Inferior parietal cortex (tissue), 1 donor: ENCODE data around the gene PEX14.
"Not testable (repeated sequence)": the region's sequence is repeated elsewhere in the genome, so short reads cannot be mapped to it uniquely, and the experiment has no call there.

Experiments
- DNase-seq: peaks from one replicate; pipeline ENCODE4 v3.0.0-alpha.2; 2016; ENCODE audit errors: extremely low spot score

The PEX14 gene

DNA sequence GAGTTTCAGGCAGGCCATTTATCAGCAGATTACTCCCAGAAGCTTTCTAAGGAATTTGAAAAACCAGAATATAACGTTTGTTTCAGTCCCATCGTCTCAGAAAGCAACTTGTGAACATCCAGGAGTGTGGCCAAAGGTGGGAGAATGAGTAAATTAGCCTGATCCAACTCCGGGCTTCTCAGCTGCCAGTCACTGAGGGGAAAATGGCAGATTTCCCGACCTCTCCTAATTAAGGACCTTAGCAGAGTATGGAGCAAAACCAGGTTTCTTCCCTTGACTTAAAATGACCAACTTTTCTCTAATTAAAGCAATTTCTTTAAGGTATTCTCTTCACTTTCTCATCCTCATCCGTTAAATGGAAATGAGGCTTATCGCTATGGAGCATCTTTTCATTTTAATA is 23.9 kb upstream of the PEX14 start:
- no peak for DNase-seq

DNA sequence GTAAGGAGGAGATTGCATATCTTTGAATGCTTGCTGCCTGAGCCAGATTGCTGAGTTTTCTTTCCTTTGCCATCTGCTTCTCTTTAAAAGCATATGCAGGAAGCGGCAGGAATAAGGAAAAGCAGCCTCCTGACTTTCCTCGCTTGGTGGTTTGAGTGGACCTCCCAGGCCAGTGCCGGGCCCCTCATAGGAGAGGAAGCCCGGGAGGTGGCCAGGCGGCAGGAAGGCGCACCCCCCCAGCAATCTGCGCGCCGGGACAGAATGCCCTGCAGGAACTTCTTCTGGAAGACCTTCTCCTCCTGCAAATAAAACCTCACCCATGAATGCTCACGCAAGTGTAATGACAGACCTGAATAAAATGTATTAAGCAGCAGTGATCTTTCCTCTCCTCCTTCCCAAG is 23.5 kb upstream of the PEX14 start:
- no peak for DNase-seq

DNA sequence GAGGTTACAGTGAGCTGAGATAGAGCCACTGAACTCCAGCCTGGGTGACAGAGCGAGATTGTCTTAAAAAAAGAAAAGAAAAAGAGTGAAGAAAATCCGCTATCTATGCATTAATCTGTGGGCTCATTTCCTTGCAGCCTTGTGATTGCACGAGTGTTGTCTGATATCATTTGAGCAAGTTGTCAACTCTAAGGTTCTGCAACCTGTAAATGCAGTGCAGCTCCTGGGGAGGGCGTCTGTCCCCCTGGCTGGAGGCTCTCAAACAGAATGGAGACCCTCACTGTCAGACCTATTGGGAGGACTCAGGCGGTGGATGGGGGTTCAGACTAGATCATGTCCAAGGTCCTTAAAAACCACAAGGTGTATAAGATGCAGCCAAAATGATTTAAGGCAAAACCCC is 18.7 kb upstream of the PEX14 start:
- DNase-seq, result no peak

DNA sequence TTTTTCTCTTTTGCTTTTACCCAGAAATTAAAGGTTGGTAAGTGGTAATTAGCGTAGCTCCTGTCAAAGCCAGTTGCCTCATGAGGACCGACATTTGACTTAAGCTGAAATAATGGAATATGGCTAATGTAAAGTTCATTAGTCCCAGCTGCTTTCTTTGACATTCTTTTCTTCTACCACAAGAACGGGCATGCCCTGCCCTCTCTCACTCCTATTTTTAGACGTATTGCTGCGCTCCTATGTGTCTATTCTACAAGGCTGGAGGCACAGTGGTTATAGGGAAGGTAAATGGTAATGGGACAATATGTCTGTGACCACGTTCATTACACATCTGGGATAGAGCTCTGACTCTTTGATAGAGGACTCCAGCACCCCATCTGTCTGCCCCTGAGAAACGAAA is 18.1 kb upstream of the PEX14 start:
- no peak for DNase-seq

DNA sequence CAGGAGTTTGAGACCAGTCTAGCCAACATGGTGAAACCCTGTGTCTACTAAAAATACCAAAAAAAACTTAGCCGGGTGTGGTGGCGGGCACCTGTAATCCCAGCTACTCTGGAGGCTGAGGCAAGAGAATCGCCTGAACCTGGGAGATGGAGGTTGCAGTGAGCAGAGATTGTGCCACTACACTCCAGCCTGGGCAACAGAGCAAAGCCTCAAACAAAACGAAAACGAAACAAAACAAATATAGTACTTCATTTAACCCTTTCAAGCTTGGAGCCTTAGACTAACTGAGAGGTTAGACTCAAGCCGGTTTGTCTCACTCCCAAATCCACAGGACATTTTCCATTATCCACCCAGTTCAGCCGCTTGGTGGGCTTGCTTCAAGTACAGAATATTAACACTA is 17.3 kb upstream of the PEX14 start:
- not testable (repeated sequence) for DNase-seq

DNA sequence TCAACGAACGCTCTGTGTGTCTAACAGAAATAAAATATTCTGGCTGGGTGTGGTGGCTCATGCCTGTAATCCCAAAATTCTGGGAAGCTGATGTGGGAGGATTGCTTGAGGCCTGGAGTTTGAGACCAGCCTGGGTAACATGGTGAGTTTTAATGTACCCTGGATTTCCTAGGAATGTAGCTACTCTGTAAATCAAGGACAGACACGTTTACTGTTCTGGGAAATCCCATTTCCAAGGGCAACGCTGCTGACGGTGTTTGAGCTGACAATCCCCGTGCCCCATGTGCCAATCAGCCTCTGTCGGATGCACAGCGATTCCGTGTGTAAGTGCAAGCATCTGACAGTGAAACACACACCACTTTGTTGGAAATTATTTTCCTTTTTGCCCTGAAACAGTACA is 16.9 kb upstream of the PEX14 start:
- DNase-seq, result no peak

DNA sequence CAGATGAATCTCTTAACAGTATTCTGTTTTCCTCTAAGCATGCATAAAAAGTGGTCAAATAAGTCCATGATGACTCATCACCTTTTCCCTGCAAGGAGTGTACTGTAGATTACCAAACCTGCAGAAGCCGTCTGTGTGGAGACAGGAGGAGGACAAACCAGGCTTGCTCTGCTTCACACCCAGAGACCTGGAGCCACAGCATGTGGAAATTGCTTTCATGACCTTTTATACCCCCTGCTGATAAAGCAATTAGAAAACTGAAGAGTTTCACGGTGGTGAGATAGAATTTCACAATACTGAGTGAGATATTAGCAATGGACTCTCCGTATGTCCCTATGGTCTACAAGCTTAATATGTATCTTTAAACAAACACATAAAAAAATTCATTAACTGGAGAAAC is 15.6 kb upstream of the PEX14 start:
- no peak for DNase-seq

DNA sequence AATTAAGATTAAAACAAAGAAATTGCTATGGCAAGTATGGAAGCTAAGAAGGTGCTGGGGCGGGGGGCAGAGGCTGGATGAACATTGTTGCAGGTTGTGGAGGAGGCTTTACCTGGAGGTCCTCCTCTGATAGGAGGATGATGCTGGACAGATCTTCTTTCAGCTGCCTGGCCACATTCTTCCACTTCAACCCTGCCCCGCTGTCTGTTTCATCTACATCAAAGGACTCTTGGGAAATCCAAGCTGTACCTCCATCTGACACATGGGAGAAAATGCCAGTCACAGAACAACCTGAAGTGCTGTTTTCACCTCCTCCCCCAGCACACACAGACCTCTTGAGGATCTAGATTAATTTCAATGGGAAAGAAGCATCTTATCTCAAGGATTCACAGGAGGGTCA is 7.7 kb upstream of the PEX14 start:
- DNase-seq, result no peak

DNA sequence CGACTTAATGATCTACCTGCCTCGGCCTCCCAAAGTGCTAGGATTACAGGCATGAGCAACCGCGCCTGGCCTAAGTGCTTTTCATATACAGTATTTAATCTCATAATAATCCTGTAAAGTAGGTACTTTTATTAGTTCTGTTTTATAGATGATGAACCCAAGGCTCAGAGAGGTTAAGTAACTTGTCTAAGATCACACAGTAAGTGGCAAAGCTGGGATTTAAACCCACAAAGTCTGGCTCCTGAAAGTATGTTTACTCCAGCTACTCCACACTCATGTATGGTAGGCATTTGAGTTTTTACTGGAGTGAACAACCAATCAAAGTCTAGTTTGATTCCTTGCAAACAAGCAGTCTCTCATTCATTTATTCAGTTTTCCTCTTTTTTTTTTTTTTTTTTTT is 4.7 kb upstream of the PEX14 start:
- no peak for DNase-seq

DNA sequence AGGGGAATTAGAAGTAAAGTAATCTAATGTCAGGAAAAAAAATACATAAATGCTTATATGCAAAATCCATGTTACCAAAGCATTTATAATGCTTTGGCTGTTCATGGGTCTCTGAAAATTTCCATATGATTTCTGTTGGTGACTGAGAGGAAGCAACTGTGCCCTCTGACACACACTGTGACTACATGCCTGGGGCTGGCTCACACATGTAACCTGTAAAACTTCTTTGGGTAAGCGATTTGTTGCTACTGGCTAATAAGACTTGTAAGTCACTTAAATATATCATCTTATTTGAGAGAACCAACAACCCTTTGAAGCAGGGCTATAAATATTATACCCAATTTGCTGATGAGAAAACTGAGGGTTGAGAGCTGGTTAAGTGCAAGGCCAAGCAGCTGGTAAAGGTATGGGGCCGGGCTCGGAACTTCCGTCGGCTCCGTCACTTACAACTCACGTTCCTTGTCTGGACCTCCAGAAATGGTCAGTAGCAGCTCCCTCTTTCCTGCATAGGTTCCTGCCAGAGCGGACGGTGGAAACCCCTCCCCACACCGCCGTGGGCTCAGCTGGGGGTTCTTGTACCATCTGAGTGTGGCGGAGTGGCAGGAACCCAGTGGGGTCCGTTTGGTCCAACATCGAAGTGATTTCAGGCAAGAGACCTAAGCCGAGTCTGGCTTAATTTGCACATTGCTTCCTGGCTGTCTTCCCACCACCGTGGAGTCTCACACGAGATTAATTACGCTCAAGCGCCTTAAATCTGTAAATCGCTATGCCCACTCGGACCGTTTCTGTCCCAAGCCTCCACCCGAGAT is 3.1 kb upstream of the PEX14 start:
- DNase-seq, result no peak

DNA sequence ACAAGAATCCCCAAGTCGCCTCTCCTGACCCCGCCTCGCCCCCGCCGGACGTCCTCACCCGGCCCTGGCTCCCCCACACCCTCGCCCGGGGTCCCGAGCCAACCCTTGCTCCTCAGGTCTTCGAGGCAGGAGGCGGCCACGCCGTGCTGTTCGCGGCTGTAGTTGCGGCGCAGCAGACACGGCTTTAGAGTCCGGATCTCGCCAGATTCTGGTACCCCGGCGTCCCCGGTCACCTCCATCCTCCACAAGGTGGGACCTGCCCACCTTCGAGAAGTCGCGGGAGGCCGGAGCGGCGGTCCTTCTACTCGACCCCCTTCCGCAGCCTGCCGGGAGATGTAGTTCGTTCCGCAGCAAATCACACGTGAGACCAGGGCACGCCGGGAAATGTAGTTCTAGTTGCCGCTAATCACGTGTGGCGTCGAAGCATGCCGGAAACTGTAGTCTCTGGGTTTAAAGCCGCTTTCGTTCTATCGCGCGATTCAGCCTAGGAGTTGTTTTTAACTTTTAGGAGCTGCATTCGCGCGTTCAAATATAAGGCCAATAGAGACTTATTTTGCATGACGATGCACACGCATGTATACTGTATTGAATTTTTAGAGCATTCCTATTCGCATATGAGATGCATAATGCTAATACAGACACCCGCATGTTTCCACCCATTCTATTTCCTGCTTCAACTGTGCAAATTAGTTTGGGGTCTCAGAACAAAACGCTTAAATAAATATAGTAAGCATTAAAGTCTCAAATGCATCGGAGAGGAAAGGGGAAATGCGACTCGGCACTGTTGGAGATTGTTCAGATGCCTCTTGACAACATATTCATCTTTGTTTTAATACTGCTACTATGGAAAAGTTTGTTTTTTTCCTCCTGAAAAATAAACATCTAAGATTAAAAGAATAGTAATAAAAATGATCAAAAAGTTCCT is 2.3 kb upstream of the PEX14 start, which contains the start of gene DFFA:
Gene DFFA (minus strand): TSS at position 310 of the 925 bp plus-strand sequence. CDS start 71 bp downstream, at position 239.
- peak; percentile 98 for DNase-seq

DNA sequence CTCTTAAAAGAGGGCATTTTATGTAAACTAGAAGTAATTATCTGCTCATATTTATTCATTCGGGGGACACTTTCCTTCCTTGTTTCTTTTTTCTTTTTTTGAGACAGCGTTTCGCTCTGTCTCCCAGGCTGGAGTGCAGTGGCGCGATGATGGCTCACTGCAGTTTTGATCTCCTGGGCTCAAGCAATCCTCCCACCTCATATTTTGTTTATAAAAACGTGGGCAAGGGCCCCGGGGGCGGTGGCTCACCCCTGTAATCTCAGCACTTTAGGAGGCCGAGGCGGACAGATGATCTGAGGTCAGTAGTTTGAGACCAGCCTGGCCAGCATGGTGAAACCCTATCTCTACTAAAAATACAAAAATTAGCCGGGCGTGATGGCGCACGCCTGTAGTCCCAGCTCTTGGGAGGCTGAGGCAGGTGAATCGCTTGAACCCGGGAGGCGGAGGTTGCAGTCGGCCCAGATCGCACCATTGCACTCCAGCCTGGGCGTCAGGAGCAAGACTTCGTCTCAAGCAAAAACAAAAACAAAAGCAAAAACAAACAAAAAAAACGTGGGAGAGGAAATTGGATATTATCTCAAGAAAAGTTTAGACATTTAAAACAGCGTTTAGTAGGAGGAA is 1.5 kb upstream of the PEX14 start:
- DNase-seq, result no peak

DNA sequence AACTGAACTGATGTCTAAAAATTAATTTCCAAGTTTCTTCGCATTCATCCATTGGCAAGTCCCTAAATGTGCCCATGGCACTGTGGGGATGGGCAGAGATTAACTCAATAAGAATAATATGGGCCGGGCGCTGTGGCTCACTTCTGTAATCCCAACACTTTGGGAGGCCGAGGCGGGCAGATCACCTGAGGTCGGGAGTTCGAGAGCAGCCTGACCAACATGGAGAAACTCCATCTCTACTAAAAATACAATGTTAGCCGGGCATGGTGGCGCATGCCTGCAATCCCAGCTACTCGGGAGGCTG is 489 bp upstream of the PEX14 start:
- DNase-seq, result not testable (repeated sequence)

DNA sequence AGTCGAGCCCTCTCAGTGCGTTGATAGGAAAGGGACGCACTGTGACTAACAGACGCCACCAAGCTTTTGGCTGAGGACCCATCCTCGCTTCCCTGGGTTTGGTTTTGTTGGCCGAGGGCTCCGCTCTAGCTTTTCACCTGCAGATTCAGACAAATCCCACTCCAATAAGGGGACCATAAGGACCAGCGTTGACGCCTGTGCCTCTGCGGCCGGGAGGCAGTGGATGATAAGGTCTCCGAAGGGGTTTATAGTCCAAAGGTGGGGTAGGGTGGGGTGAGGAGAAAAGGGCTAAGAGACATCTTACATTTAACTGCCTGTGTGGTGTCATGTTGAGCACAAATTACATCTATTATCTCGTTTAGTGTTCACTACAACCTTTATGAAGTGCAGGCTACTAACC is 760 bp downstream of the PEX14 start:
- no peak for DNase-seq

DNA sequence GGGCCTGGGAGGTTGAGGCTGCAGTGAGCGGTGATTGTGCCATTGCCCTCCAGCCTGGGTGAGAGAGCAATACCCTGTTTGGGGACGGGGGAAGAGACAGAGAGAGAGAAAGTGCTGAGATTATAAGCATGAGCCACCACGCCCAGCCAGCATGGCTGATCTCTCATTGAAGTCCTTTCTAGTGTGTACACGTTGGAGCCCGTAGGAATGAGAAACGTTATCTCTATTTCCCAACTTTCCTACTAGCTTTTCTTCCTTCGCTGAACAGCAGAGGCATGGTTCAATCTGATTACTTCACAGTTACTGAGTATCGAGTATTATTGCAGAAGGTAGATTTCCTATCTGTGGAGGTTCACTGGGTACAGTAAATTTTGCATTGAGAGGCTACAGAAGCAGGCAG is 4.5 kb downstream of the PEX14 start:
- no peak for DNase-seq

DNA sequence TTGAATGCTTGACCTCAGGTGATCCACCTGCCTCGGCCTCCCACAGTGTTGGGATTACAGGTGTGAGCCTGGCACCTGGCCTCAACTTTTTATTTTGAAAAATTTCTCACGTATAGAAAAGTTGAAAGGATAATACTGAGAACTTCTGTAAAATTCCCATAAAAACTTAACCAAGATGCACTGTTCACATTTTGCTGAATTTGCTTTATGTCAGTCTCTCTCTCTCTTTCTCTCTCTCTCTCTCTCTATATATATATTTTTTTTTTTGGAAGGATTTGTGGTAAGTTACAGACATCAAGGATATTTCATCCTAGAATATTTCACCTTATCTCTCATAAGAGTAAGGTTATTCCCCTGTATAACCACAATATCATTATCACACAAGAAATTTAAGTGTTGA is 5.9 kb downstream of the PEX14 start:
- no peak for DNase-seq

DNA sequence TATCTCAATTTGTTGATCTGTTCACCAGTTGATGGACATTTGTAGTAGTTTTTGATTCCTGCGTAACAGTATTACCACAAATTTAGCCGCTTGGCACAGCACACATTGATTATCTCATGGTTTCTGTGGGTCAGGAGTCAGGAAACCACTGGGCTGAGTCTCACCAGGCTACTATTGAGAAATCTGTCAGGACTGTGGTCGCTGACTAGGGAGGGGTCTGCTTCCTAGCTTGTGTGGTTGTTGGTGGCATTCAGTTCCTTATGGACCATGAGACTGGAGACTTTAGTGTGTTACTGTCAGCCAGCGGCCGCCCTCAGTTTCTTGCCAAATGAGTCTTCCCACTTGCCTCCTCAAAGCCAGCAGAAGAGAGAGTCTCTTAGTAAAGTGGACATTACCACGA is 9.8 kb downstream of the PEX14 start:
- DNase-seq, result no peak

DNA sequence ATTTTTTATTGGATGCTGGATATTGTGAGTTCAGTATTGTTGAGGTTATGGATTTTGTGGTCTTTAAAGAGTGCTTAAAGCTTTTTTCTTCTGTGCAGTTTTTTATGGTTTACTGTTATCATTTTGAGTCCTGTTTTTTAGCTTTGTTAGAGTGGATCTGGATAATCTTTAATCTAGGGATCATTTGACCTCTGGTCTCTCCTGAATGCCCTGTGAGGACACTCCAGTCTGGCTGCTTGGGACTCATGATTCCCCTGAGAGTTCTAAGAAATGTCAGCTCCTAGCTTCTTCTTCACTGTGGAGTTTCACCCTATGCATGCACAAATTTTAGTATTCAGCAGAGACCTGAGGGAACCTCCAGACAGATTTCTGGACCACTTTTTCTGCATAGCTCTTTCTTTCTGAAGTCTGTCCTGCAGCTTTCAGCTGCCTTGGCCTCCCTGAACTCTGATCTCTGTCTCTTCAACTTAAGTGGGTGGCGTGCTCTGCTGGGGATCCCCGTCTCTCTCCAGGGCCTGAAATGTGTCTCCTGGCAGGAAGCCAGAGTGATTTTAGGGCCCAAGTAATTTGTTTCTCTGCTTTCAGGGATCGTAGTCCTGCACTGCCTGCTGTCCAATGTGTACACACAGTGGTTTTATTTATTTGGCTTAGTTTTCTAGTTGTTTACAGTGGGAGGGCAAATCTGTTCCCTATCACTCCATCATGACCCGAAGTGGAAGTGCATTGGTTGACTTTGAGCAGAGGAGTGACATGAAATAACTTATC is 14.7 kb downstream of the PEX14 start:
- DNase-seq, result no peak

DNA sequence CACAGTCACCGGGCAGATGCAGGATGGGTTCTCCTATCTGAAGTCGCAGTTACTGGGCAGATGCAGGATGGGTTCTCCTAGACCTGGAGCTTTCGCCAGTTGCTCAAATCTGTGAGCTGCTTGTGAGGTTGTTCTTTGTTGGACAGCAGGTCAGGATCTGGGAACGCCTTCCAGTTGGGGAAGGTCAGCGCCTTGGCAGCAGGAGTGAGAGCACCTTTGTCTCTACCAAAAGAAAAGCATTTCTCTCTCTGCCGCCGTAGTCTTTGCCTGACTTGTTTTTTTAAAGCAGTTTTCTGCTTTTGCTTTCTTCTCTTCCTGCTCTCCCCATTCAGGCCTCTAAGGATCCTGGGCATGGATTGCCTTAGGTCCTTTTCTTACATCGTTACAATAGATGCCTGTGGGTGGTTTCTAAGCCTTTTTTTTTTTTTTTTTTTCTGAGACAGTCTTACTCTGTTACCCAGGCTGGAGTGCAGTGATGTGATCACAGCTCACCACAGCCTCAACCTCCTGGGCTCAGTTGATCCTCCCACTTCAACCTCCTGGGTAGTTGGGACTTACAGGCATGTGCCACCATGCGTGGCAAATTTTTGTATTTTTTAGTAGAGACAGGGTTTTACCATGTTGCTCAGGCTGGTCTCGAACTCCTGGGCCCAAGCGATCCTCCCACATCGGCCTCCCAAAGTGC is 15.7 kb downstream of the PEX14 start:
- no peak for DNase-seq

DNA sequence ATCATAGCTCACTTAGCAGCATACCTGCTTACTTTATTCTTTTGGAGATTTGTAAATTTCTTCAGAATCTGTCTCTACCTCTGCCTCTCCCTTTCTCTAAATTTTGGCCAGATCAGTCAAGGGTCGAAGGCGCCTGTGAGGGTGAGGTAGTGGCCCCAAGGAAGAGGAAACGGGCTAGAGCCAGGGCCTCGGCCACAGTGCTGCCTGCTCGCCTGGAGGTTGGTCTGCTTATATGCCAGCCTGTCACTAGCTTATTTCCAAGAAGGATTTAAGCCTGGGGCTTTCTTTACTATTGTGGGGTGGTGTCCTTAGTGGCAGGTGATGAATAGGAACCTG is 19.6 kb downstream of the PEX14 start:
- DNase-seq, result no peak

DNA sequence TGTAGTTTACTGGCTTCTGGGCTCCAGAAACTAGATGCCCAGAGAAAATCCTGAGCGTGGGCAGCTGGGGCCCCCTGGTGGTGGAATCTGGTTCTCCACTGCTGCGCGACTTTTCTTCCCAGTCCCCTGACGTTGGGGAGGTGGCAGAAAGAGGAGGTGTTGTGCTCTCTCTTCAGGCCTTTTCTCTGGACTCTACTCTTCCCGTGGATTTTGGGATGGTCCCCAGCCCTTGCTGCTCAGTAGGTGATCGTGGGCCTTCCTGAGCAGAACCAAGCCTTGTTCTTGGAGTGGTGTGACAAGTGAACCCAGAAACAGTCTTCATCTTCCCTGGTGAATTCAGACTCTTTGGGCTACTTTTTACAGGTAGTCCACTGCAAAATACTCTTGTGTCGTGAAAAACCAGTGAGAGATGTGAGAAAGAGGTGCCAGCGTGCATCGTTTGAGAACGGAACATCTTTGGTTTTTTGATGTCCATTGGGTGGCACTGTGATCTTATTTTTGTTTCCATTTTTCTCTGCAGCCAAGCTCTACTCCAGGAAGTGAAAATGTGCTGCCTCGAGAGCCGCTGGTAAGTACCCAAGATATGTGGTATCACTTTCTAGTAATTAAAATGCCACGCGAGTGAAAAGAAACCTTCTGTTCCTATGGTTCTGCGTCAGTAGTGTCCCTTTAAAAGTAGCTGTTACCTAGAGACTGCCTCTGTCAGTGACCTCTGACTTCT is 20.2 kb downstream of the PEX14 start:
- DNase-seq, result peak; percentile 90
